ENCODE results near the gene FAM151B. TPM values are rescaled to one million over a fixed set of nuclear protein-coding genes. Genes with fewer than 3 reads are reported as not detected.

The FAM151B gene
- total RNA-seq, 6 experiments from 2014 or later: 2.0 to 2.7 (median 2.5) TPM

- no peak for DNase-seq
- TF ChIP-seq, protein P1, sequence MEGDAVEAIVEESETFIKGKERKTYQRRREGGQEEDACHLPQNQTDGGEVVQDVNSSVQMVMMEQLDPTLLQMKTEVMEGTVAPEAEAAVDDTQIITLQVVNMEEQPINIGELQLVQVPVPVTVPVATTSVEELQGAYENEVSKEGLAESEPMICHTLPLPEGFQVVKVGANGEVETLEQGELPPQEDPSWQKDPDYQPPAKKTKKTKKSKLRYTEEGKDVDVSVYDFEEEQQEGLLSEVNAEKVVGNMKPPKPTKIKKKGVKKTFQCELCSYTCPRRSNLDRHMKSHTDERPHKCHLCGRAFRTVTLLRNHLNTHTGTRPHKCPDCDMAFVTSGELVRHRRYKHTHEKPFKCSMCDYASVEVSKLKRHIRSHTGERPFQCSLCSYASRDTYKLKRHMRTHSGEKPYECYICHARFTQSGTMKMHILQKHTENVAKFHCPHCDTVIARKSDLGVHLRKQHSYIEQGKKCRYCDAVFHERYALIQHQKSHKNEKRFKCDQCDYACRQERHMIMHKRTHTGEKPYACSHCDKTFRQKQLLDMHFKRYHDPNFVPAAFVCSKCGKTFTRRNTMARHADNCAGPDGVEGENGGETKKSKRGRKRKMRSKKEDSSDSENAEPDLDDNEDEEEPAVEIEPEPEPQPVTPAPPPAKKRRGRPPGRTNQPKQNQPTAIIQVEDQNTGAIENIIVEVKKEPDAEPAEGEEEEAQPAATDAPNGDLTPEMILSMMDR (IDR thresholded peaks at IDR 0.05): no peak
- H3K4me3 Mint-ChIP-seq: no peak overlapping the region
- no peaks in the 10 kb centered on the region for H3K36me3 Mint-ChIP-seq (ENCODE audit: low read depth)
- no peaks in the 10 kb centered on the region for H3K9me3 Mint-ChIP-seq
- H3K27me3 Mint-ChIP-seq (ENCODE audit: insufficient read depth): peaks cover 2% of the 10 kb centered on the region; the same call in 1 of the 2 replicates
- H3K4me1 Mint-ChIP-seq (ENCODE audit: low read depth): no peaks in the 10 kb centered on the region
- H3K27ac Mint-ChIP-seq: no peak overlapping the region
These were observed 53.5 kb downstream of the FAM151B start for GRCh38 chr5:80541392-80541791.

- H3K27me3 Mint-ChIP-seq (ENCODE audit: insufficient read depth): peaks cover 33% of the 10 kb centered on the region
These were observed 66.7 kb downstream of the FAM151B start for GRCh38 chr5:80554646-80555045.

DNA sequence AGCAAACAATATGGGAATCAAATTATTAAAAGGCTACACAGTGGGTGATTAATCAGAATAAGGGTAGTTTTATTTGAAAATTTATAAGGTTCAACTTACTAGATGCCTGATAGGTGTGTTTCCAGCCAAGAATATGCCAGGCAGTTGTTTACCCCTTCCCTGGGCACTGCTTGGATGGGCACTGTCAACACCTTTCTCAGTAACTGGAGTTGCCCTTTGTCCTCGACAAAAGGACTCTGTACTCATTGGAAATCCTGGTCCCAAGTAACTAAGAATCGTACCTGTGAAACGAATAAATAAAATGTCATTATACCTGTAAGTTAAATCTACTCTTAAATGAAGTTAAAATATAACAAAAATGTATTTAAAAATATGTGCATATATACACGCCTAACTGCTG lies 67.2 kb downstream of the FAM151B start:
- TF ChIP-seq, protein P1 (IDR thresholded peaks at IDR 0.05): no peak
- Mint-ChIP-seq H3K27ac (no peak overlapping the region), H3K4me3 (no peak overlapping the region), H3K36me3 (ENCODE audit: low read depth) (no peaks in the 10 kb centered on the region), H3K9me3 (no peaks in the 10 kb centered on the region), H3K4me1 (ENCODE audit: low read depth) (no peaks in the 10 kb centered on the region), H3K27me3 (ENCODE audit: insufficient read depth) (peaks cover 33% of the 10 kb centered on the region)
- no peak for DNase-seq

More at GRCh38 chr5:80554646-80555045, 66.7 kb downstream of the FAM151B start:
- no peak for DNase-seq
- no peak overlapping the region for H3K27ac Mint-ChIP-seq
- H3K4me1 Mint-ChIP-seq (ENCODE audit: low read depth): no peaks in the 10 kb centered on the region
- no peaks in the 10 kb centered on the region for H3K9me3 Mint-ChIP-seq
- H3K36me3 Mint-ChIP-seq (ENCODE audit: low read depth): no peaks in the 10 kb centered on the region
- no peak overlapping the region for H3K4me3 Mint-ChIP-seq
- TF ChIP-seq, protein P1 (IDR thresholded peaks at IDR 0.05): no peak

- Mint-ChIP-seq H3K4me3 (no peak overlapping the region), H3K4me1 (ENCODE audit: low read depth) (no peaks in the 10 kb centered on the region), H3K27ac (no peak overlapping the region), H3K9me3 (no peaks in the 10 kb centered on the region), H3K36me3 (ENCODE audit: low read depth) (no peaks in the 10 kb centered on the region), H3K27me3 (ENCODE audit: insufficient read depth) (peaks cover 19% of the 10 kb centered on the region)
- no peak for DNase-seq
- TF ChIP-seq, protein P1 (IDR thresholded peaks at IDR 0.05): no peak
These were observed 71.3 kb downstream of the FAM151B start for GRCh38 chr5:80559244-80559643.

GRCh38 chr5:80565330-80565729 lies 77.4 kb downstream of the FAM151B start:
- Mint-ChIP-seq H3K9me3 (no peaks in the 10 kb centered on the region), H3K4me1 (ENCODE audit: low read depth) (no peaks in the 10 kb centered on the region), H3K36me3 (ENCODE audit: low read depth) (no peaks in the 10 kb centered on the region), H3K27ac (no peak overlapping the region), H3K27me3 (ENCODE audit: insufficient read depth) (peaks cover 16% of the 10 kb centered on the region), H3K4me3 (no peak overlapping the region)
- no peak for DNase-seq
- TF ChIP-seq, protein P1 (IDR thresholded peaks at IDR 0.05): no peak
